Mucosa of stomach (tissue), 1 donor: ENCODE measurements around the gene TPST2.

Experiments used
- H3K27me3 ChIP-seq: one replicate; pipeline ENCODE4 v1.7.0; 2013; ENCODE audit warnings: mild to moderate bottlenecking, low read length; ENCODE audit not compliant: control insufficient read depth, insufficient read depth
- H3K36me3 ChIP-seq: one replicate; pipeline ENCODE4 v1.7.0; 2013; ENCODE audit warnings: low read length; ENCODE audit not compliant: control insufficient read depth, insufficient read depth
- H3K4me1 ChIP-seq: one replicate; pipeline ENCODE4 v1.7.0; 2013; ENCODE audit warnings: mild to moderate bottlenecking, low read length; ENCODE audit not compliant: control insufficient read depth, insufficient read depth
- H3K4me3 ChIP-seq: one replicate; pipeline ENCODE4 v1.7.0; 2013; ENCODE audit warnings: low read length
- H3K9ac ChIP-seq: one replicate; pipeline ENCODE4 v1.7.0; 2013; ENCODE audit warnings: mild to moderate bottlenecking, low read length, moderate library complexity
- H3K9me3 ChIP-seq: one replicate; pipeline ENCODE4 v1.7.0; 2013; ENCODE audit warnings: mild to moderate bottlenecking, low read length, moderate library complexity; ENCODE audit not compliant: control insufficient read depth
- donor health status: Pancreatic carcinoma.

TPST2 gene

GRCh38 chr22:26496456-26496855 lies 93.5 kb downstream of the TPST2 start:
- Histone ChIP-seq H3K4me1 (no peaks in the 10 kb centered on the region), H3K36me3 (peaks cover 18% of the 10 kb centered on the region), H3K4me3 (no peak overlapping the region), H3K27me3 (no peaks in the 10 kb centered on the region), H3K9ac (no peak overlapping the region), H3K9me3 (no peaks in the 10 kb centered on the region)

- Histone ChIP-seq H3K4me1 (no peaks in the 10 kb centered on the region), H3K9me3 (no peaks in the 10 kb centered on the region), H3K36me3 (peaks cover 15% of the 10 kb centered on the region), H3K9ac (no peak overlapping the region), H3K4me3 (no peak overlapping the region), H3K27me3 (no peaks in the 10 kb centered on the region)
Measured at GRCh38 chr22:26494506-26494905, 95.4 kb downstream of the TPST2 start.

- Histone ChIP-seq H3K27me3 (no peaks in the 10 kb centered on the region), H3K4me3 (no peak overlapping the region), H3K4me1 (no peaks in the 10 kb centered on the region), H3K36me3 (peaks cover 11% of the 10 kb centered on the region), H3K9ac (no peak overlapping the region), H3K9me3 (no peaks in the 10 kb centered on the region)
Measured at GRCh38 chr22:26492220-26492619, 97.7 kb downstream of the TPST2 start.

- Histone ChIP-seq H3K27me3 (no peaks in the 10 kb centered on the region), H3K9ac (no peak overlapping the region), H3K4me3 (no peak overlapping the region), H3K36me3 (peaks cover 8% of the 10 kb centered on the region), H3K4me1 (peaks cover 2% of the 10 kb centered on the region), H3K9me3 (no peaks in the 10 kb centered on the region)
Measured at GRCh38 chr22:26489447-26490036, 100.4 kb downstream of the TPST2 start.

- Histone ChIP-seq H3K9me3 (no peaks in the 10 kb centered on the region), H3K9ac (no peak overlapping the region), H3K4me1 (peaks cover 10% of the 10 kb centered on the region), H3K27me3 (no peaks in the 10 kb centered on the region), H3K36me3 (peaks cover 8% of the 10 kb centered on the region), H3K4me3 (no peak overlapping the region)
Measured at GRCh38 chr22:26487996-26488395, 101.9 kb downstream of the TPST2 start.

GRCh38 chr22:26486394-26486793 lies 103.5 kb downstream of the TPST2 start:
- no peaks in the 10 kb centered on the region for H3K27me3 ChIP-seq
- H3K9me3 ChIP-seq, result no peaks in the 10 kb centered on the region
- no peak overlapping the region for H3K9ac ChIP-seq
- H3K4me3 ChIP-seq, result no peak overlapping the region
- no peaks in the 10 kb centered on the region for H3K36me3 ChIP-seq
- peaks cover 16% of the 10 kb centered on the region for H3K4me1 ChIP-seq

GRCh38 chr22:26485806-26486390 lies 104.0 kb downstream of the TPST2 start:
- Histone ChIP-seq H3K9me3 (no peaks in the 10 kb centered on the region), H3K27me3 (no peaks in the 10 kb centered on the region), H3K4me3 (no peak overlapping the region), H3K9ac (no peak overlapping the region), H3K36me3 (no peaks in the 10 kb centered on the region), H3K4me1 (peaks cover 18% of the 10 kb centered on the region)

- H3K4me3 ChIP-seq, result no peak overlapping the region
- H3K27me3 ChIP-seq, result no peaks in the 10 kb centered on the region
- H3K36me3 ChIP-seq, result no peaks in the 10 kb centered on the region
- peak overlapping the region; percentile 0 for H3K9ac ChIP-seq
- no peaks in the 10 kb centered on the region for H3K9me3 ChIP-seq
- H3K4me1 ChIP-seq, result peaks cover 27% of the 10 kb centered on the region
Measured at GRCh38 chr22:26485013-26485412, 104.9 kb downstream of the TPST2 start.

- Histone ChIP-seq H3K9ac (peak overlapping the region; percentile 97), H3K9me3 (no peaks in the 10 kb centered on the region), H3K27me3 (no peaks in the 10 kb centered on the region), H3K4me3 (peak overlapping the region; percentile 85), H3K36me3 (no peaks in the 10 kb centered on the region), H3K4me1 (peaks cover 33% of the 10 kb centered on the region)
Measured at GRCh38 chr22:26484360-26484706, 105.6 kb downstream of the TPST2 start.

GRCh38 chr22:26483439-26484359 lies 106.2 kb downstream of the TPST2 start, which contains the start of the genes HPS4 and SRRD:
HPS4 (minus strand) TSS chr22:26483783; CDS start chr22:26481762, 2,021 bp downstream.
SRRD (plus strand) TSS chr22:26483877; CDS start chr22:26483891, 14 bp downstream.
- no peaks in the 10 kb centered on the region for H3K27me3 ChIP-seq
- H3K36me3 ChIP-seq, result no peaks in the 10 kb centered on the region
- peaks cover 33% of the 10 kb centered on the region for H3K4me1 ChIP-seq

GRCh38 chr22:26483043-26483438 lies 106.9 kb downstream of the TPST2 start:
- Histone ChIP-seq H3K9me3 (no peaks in the 10 kb centered on the region), H3K27me3 (no peaks in the 10 kb centered on the region), H3K4me1 (peaks cover 33% of the 10 kb centered on the region), H3K9ac (peak overlapping the region; percentile 97), H3K36me3 (no peaks in the 10 kb centered on the region), H3K4me3 (peak overlapping the region; percentile 85)

More at GRCh38 chr22:26483439-26484359, 106.2 kb downstream of the TPST2 start, which contains the start of the genes HPS4 and SRRD:
- H3K9me3 ChIP-seq, result no peaks in the 10 kb centered on the region
- H3K9ac ChIP-seq, result peak within 1 kb of the TSS; percentile 97
- peak within 1 kb of the TSS; percentile 85 for H3K4me3 ChIP-seq

- H3K36me3 ChIP-seq, result no peaks in the 10 kb centered on the region
- H3K9ac ChIP-seq, result no peak overlapping the region
- no peaks in the 10 kb centered on the region for H3K9me3 ChIP-seq
- H3K4me3 ChIP-seq, result no peak overlapping the region
- peaks cover 33% of the 10 kb centered on the region for H3K4me1 ChIP-seq
- H3K27me3 ChIP-seq, result no peaks in the 10 kb centered on the region
Measured at GRCh38 chr22:26482161-26482560, 107.8 kb downstream of the TPST2 start.
